HG02798 (cell line): ENCODE results near the gene GRK1.
"Not testable (repeated sequence)": the region's sequence is repeated elsewhere in the genome, so short reads cannot be mapped to it uniquely, and the experiment has no call there.

Experiments used
- ATAC-seq: cut with Tn5 transposase; IDR thresholded peaks from one replicate; pipeline ENCODE4 v1.9.1; 2021; ENCODE audit warnings: mild to moderate bottlenecking; ENCODE audit not compliant: unreplicated experiment, poor library complexity

Gene GRK1

GRCh38 chr13:113739527-113740285 lies 72.7 kb downstream of the GRK1 start:
- no peak for ATAC-seq

GRCh38 chr13:113740286-113740556 lies 73.2 kb downstream of the GRK1 start:
- no peak for ATAC-seq

GRCh38 chr13:113740661-113741060 lies 73.6 kb downstream of the GRK1 start:
- ATAC-seq: no peak

- no peak for ATAC-seq
Measured at GRCh38 chr13:113741191-113741668, 74.2 kb downstream of the GRK1 start.

GRCh38 chr13:113742000-113742441 lies 75.0 kb downstream of the GRK1 start:
- ATAC-seq: no peak

GRCh38 chr13:113742445-113743120 lies 75.6 kb downstream of the GRK1 start:
- ATAC-seq: no peak

- no peak for ATAC-seq
Measured at GRCh38 chr13:113743366-113744195, 76.6 kb downstream of the GRK1 start.

GRCh38 chr13:113744197-113745000 lies 77.4 kb downstream of the GRK1 start:
- ATAC-seq: no peak

- ATAC-seq: no peak
Measured at GRCh38 chr13:113745059-113745458, 78.0 kb downstream of the GRK1 start.

- not testable (repeated sequence) for ATAC-seq
Measured at GRCh38 chr13:113745500-113746142, 78.6 kb downstream of the GRK1 start.

GRCh38 chr13:113746143-113746525 lies 79.1 kb downstream of the GRK1 start:
- no peak for ATAC-seq

- ATAC-seq: no peak
Measured at GRCh38 chr13:113746671-113747070, 79.7 kb downstream of the GRK1 start.

GRCh38 chr13:113747291-113747833 lies 80.3 kb downstream of the GRK1 start:
- ATAC-seq: no peak

GRCh38 chr13:113748101-113748861 lies 81.3 kb downstream of the GRK1 start:
- ATAC-seq: no peak

GRCh38 chr13:113748862-113749451 lies 81.9 kb downstream of the GRK1 start:
- no peak for ATAC-seq

- ATAC-seq: no peak
Measured at GRCh38 chr13:113749507-113749906, 82.5 kb downstream of the GRK1 start.

GRCh38 chr13:113749967-113750366 lies 82.9 kb downstream of the GRK1 start:
- ATAC-seq: no peak
